H1 (cell line): ENCODE data around the gene CCDC91. TPM values are rescaled to one million over a fixed set of nuclear protein-coding genes. Genes with fewer than 3 reads are reported as not detected.

Experiments
- CTCF ChIA-PET: fragments of 300-600 bp; sonication (Branson Sonifier 250); formaldehyde crosslinking; loops from one replicate; lab custom pipeline; 2021; ENCODE audit not compliant: partially characterized antibody; lab: Charles Lee
- POLR2A ChIA-PET: fragments of 300-600 bp; sonication (Branson Sonifier 250); formaldehyde crosslinking; loops from one replicate; lab custom pipeline; 2021; ENCODE audit warnings: inconsistent platforms; ENCODE audit not compliant: partially characterized antibody; lab: Charles Lee
- DNase-seq, 2 experiments: peaks; one replicate each; pipeline versions ENCODE4 v3.0.0 to v3.0.0-alpha.2; 2010 to 2022; ENCODE audit warnings: low spot score in 2 of 2, low read depth in 1 of 2, mixed read lengths in 1 of 2
- FAIRE-seq: peaks from 2 replicates; lab custom pipeline; 2011; peaks lifted over from hg19 to GRCh38; lab: Jason Lieb, UNC
- H2AFZ ChIP-seq: 2 replicates; pipeline ENCODE4 v1.8.1; 2012; ENCODE audit warnings: low read length, inconsistent platforms
- H2AK5ac ChIP-seq: 2 replicates; pipeline ENCODE4 v1.6.1; 2013; ENCODE audit warnings: low read depth, low read length
- H2BK120ac ChIP-seq: replicated peaks from 2 replicates; pipeline ENCODE3; 2013; ENCODE audit warnings: low read depth, low read length, inconsistent platforms
- H2BK12ac ChIP-seq: 2 replicates; pipeline ENCODE4 v1.6.1; 2013; ENCODE audit warnings: low read depth, low read length
- H2BK15ac ChIP-seq: 2 replicates; pipeline ENCODE4 v1.6.1; 2013; ENCODE audit warnings: low read length
- H2BK20ac ChIP-seq: 2 replicates; pipeline ENCODE4 v1.6.1; 2013; ENCODE audit warnings: low read length
- H2BK5ac ChIP-seq: 2 replicates; pipeline ENCODE4 v1.6.1; 2013; ENCODE audit warnings: low read depth, low read length
- H3K14ac ChIP-seq: 2 replicates; pipeline ENCODE4 v1.6.1; 2013; ENCODE audit warnings: inconsistent platforms; ENCODE audit not compliant: insufficient read length
- H3K18ac ChIP-seq: 2 replicates; pipeline ENCODE4 v1.6.1; 2013; ENCODE audit warnings: low read length; ENCODE audit errors: extremely low read depth
- H3K23ac ChIP-seq: 2 replicates; pipeline ENCODE4 v1.6.1; 2013; ENCODE audit warnings: inconsistent platforms; ENCODE audit not compliant: insufficient read length
- H3K23me2 ChIP-seq: 2 replicates; pipeline ENCODE4 v1.6.1; 2013; ENCODE audit warnings: low read depth, low read length
- H3K27ac ChIP-seq: 2 replicates; pipeline ENCODE4 v1.6.1; 2011; ENCODE audit warnings: low read depth, low read length, inconsistent platforms
- H3K27me3 ChIP-seq, 4 experiments: replicated peaks in 1 of 4; 1 replicate in 1 of 4; 2 replicates in 3 of 4; pipeline versions ENCODE4 v1.6.1 to v1.8.1; 2011 to 2013; ENCODE audit warnings: low read length in 3 of 4, mild to moderate bottlenecking in 3 of 4, inconsistent platforms in 2 of 4, mixed read lengths in 2 of 4, moderate library complexity in 1 of 4; ENCODE audit not compliant: control insufficient read depth in 3 of 4, insufficient read depth in 3 of 4; ENCODE audit errors: extremely low read depth in 1 of 4
- H3K36me3 ChIP-seq, 4 experiments: 2 replicates each; pipeline versions ENCODE4 v1.6.1 to v1.8.1; 2011 to 2013; ENCODE audit warnings: mild to moderate bottlenecking in 4 of 4, low read length in 3 of 4, moderate library complexity in 2 of 4, control low read depth in 1 of 4, inconsistent platforms in 1 of 4; ENCODE audit not compliant: insufficient read depth in 4 of 4, control insufficient read depth in 2 of 4
- H3K4ac ChIP-seq: replicated peaks from 2 replicates; pipeline ENCODE3; 2013; ENCODE audit warnings: low read length, low read depth, mixed read lengths, inconsistent platforms; ENCODE audit not compliant: insufficient read length
- H3K4me1 ChIP-seq, 4 experiments: replicated peaks in 1 of 4; 1 replicate in 1 of 4; 2 replicates in 3 of 4; pipeline versions ENCODE4 v1.6.1 to v1.8.1; 2011 to 2013; ENCODE audit warnings: low read length in 3 of 4, inconsistent platforms in 2 of 4, mixed read lengths in 1 of 4; ENCODE audit not compliant: insufficient read depth in 4 of 4, control insufficient read depth in 3 of 4
- H3K4me2 ChIP-seq, 2 experiments: 2 replicates each; pipeline versions ENCODE4 v1.6.1 to v1.8.1; 2011 to 2013; ENCODE audit warnings: low read depth in 2 of 2, low read length in 2 of 2, control low read depth in 1 of 2, inconsistent platforms in 1 of 2, mild to moderate bottlenecking in 1 of 2; ENCODE audit not compliant: insufficient read depth in 1 of 2
- H3K4me3 ChIP-seq, 4 experiments: fragments of 200-600, 300-600 bp in 1 of 4; sonication (generic), shearing (Covaris generic), sonication (Bioruptor Twin) in 1 of 4; 2 replicates each; pipeline versions ENCODE4 v1.5.1 to v1.8.1; 2011 to 2016; ENCODE audit warnings: low read length in 4 of 4, low read depth in 3 of 4, control low read depth in 2 of 4, inconsistent platforms in 2 of 4, mild to moderate bottlenecking in 2 of 4, mixed read lengths in 1 of 4, moderate library complexity in 1 of 4; ENCODE audit not compliant: insufficient read depth in 2 of 4; ENCODE audit errors: extremely low read depth in 1 of 4
- H3K56ac ChIP-seq: replicated peaks from 2 replicates; pipeline ENCODE3; 2013; ENCODE audit warnings: low read depth, mild to moderate bottlenecking, mixed read lengths, low read length, inconsistent platforms; ENCODE audit not compliant: insufficient read length
- H3K79me1 ChIP-seq: 2 replicates; pipeline ENCODE4 v1.6.1; 2013; ENCODE audit warnings: low read depth, low read length, control low read depth
- H3K79me2 ChIP-seq, 2 experiments: 2 replicates each; pipeline versions ENCODE4 v1.6.1 to v1.8.1; 2012 to 2013; ENCODE audit warnings: low read length in 2 of 2, mild to moderate bottlenecking in 2 of 2, inconsistent platforms in 1 of 2; ENCODE audit not compliant: insufficient read depth in 2 of 2, control insufficient read depth in 1 of 2
- H3K9ac ChIP-seq, 4 experiments: replicated peaks in 1 of 4; 1 replicate in 1 of 4; 2 replicates in 3 of 4; pipeline versions ENCODE4 v1.6.1 to v1.8.1; 2011 to 2013; ENCODE audit warnings: low read depth in 3 of 4, low read length in 3 of 4, control low read depth in 2 of 4, mild to moderate bottlenecking in 2 of 4, moderate library complexity in 2 of 4, inconsistent platforms in 1 of 4; ENCODE audit errors: extremely low read depth in 1 of 4
- H3K9me3 ChIP-seq, 2 experiments: 2 replicates each; pipeline versions ENCODE4 v1.6.1 to v1.8.1; 2012 to 2013; ENCODE audit warnings: mild to moderate bottlenecking in 2 of 2, moderate library complexity in 2 of 2, control low read depth in 1 of 2, inconsistent platforms in 1 of 2, low read depth in 1 of 2, low read length in 1 of 2, mixed read lengths in 1 of 2; ENCODE audit not compliant: insufficient read depth in 2 of 2
- H4K20me1 ChIP-seq, 2 experiments: replicated peaks in 1 of 2; 2 replicates each; pipeline versions ENCODE3 to v1.8.1; 2011 to 2013; ENCODE audit warnings: inconsistent platforms in 2 of 2, low read length in 2 of 2, mild to moderate bottlenecking in 1 of 2; ENCODE audit not compliant: insufficient read depth in 2 of 2, control insufficient read depth in 1 of 2
- H4K5ac ChIP-seq: 2 replicates; pipeline ENCODE4 v1.6.1; 2013; ENCODE audit warnings: low read length, low read depth, mixed read lengths, inconsistent platforms; ENCODE audit not compliant: insufficient read length
- H4K8ac ChIP-seq: 2 replicates; pipeline ENCODE4 v1.8.0; 2013; ENCODE audit warnings: mild to moderate bottlenecking, moderate library complexity, low read length, inconsistent platforms; ENCODE audit not compliant: insufficient read depth; ENCODE audit errors: extremely low read depth
- H4K91ac ChIP-seq: replicated peaks from 2 replicates; pipeline ENCODE3; 2013; ENCODE audit warnings: low read length, mixed read lengths, inconsistent platforms; ENCODE audit not compliant: insufficient read length
- ASH2L ChIP-seq: fragments of 200-600, 300-600 bp; sonication (generic); IDR thresholded peaks from one replicate; pipeline ENCODE4 v1.7.1; 2017; ENCODE audit warnings: low read length
- BACH1 ChIP-seq: IDR thresholded peaks from 2 replicates; pipeline ENCODE4 v1.6.1; 2012; ENCODE audit warnings: low read length, improper control_type of control experiment
- BRCA1 ChIP-seq: IDR thresholded peaks from 2 replicates; pipeline ENCODE4 v1.6.1; 2012; ENCODE audit warnings: low read depth, low read length, improper control_type of control experiment
- CREB1 ChIP-seq: IDR thresholded peaks from 2 replicates; pipeline ENCODE4 v1.6.1; 2012; ENCODE audit warnings: inconsistent platforms
- CTBP2 ChIP-seq: IDR thresholded peaks from 2 replicates; pipeline ENCODE4 v1.7.0; 2011; ENCODE audit warnings: borderline replicate concordance, mild to moderate bottlenecking, moderate library complexity, mixed read lengths, low read length; ENCODE audit not compliant: insufficient read depth, insufficient read length
- EP300 ChIP-seq, 2 experiments: IDR thresholded peaks; 1 replicate in 1 of 2; 2 replicates in 1 of 2; pipeline ENCODE4 v1.6.1; 2011 to 2012; ENCODE audit warnings: low read depth in 2 of 2, low read length in 2 of 2, mild to moderate bottlenecking in 2 of 2, borderline replicate concordance in 1 of 2, inconsistent platforms in 1 of 2, moderate library complexity in 1 of 2
- HDAC2 ChIP-seq, 2 experiments: fragments of 300-600 bp in 1 of 2; sonication (generic) in 1 of 2; IDR thresholded peaks; 2 replicates each; pipeline ENCODE4 v1.6.1; 2011 to 2012; ENCODE audit warnings: low read depth in 2 of 2, low read length in 2 of 2, mild to moderate bottlenecking in 2 of 2, moderate library complexity in 2 of 2, borderline replicate concordance in 1 of 2, inconsistent platforms in 1 of 2
- KDM1A ChIP-seq: fragments of 200-600, 300-600 bp; sonication (generic); IDR thresholded peaks from 2 replicates; pipeline ENCODE4 v1.7.1; 2016; ENCODE audit warnings: mild to moderate bottlenecking, low read length, borderline replicate concordance
- POU5F1 ChIP-seq: IDR thresholded peaks from 2 replicates; pipeline ENCODE4 v1.6.1; 2011; ENCODE audit warnings: low read depth, mild to moderate bottlenecking, low read length, moderate library complexity
- RFX5 ChIP-seq: IDR thresholded peaks from 2 replicates; pipeline ENCODE4 v1.6.1; 2011; ENCODE audit warnings: low read depth, low read length, improper control_type of control experiment, borderline replicate concordance
- SAP30 ChIP-seq: fragments of 300-600 bp; sonication (generic); IDR thresholded peaks from 2 replicates; pipeline ENCODE4 v1.7.1; 2012; ENCODE audit warnings: low read length, moderate library complexity, mild to moderate bottlenecking, inconsistent platforms; ENCODE audit not compliant: insufficient read depth, insufficient replicate concordance
- SIRT6 ChIP-seq: IDR thresholded peaks from one replicate; pipeline ENCODE4 v1.7.1; 2012; ENCODE audit warnings: low read length, inconsistent platforms
- SP2 ChIP-seq: IDR thresholded peaks from 2 replicates; pipeline ENCODE4 v1.6.1; 2012; ENCODE audit warnings: mild to moderate bottlenecking, low read length, inconsistent platforms
- SP4 ChIP-seq: IDR thresholded peaks from 2 replicates; pipeline ENCODE4 v1.6.1; 2012; ENCODE audit warnings: low read length, inconsistent platforms
- TAF1 ChIP-seq: IDR thresholded peaks from 2 replicates; pipeline ENCODE4 v1.6.1; 2011; ENCODE audit warnings: mild to moderate bottlenecking, low read depth, low read length
- ZNF274 ChIP-seq: IDR thresholded peaks from 2 replicates; pipeline ENCODE4 v1.7.0; 2012; ENCODE audit warnings: low read length, borderline replicate concordance; ENCODE audit errors: extremely low read depth
- WGBS, 2 experiments: shearing (Covaris generic) in 1 of 2; methylation state at CpG; one replicate each; pipeline versions ENCODE4 v1.1.6 to v1.1.7; 2013 to 2015; ENCODE audit warnings: low lambda C conversion rate in 2 of 2, mixed read lengths in 2 of 2, inconsistent platforms in 1 of 2, low coverage in 1 of 2, missing lambda C conversion rate in 1 of 2; ENCODE audit not compliant: insufficient replicate concordance in 2 of 2, insufficient coverage in 1 of 2, insufficient read length in 1 of 2; ENCODE audit errors: extremely low coverage in 1 of 2, missing lambda C conversion rate in 1 of 2; 5-methylcytosine and 5-hydroxymethylcytosine counted together
- polyA plus RNA-seq, 7 experiments: library from polyadenylated mRNA; depleted of rRNA in 3 of 7; stranded (reverse) in 5 of 7; unstranded in 2 of 7; fragments of >200 nt in 5 of 7; fragments of 200-250 nt in 2 of 7; gene quantifications; 1 replicate in 5 of 7; 2 replicates in 1 of 7; 4 replicates in 1 of 7; pipeline versions ENCODE4 v1.2.1 to v1.2.3, GENCODE V29; 2011 to 2013; ENCODE audit warnings: missing spikeins in 2 of 7, mixed read lengths in 2 of 7
- total RNA-seq: library from RNA; stranded (reverse); fragmentation: NEBNext Ultra II Directional; extraction: Animal tissue kit (Norgen Biotek cat#: 25700); gene quantifications from 2 replicates; pipeline ENCODE4 v1.2.1, GENCODE V29; 2021

CCDC91 gene
- total and polyA plus RNA-seq, 2 of the 8 experiments (the other 6 are each of a cell fraction or from before 2014, with no cell fraction given), result 8.6 to 23.1 TPM

DNA sequence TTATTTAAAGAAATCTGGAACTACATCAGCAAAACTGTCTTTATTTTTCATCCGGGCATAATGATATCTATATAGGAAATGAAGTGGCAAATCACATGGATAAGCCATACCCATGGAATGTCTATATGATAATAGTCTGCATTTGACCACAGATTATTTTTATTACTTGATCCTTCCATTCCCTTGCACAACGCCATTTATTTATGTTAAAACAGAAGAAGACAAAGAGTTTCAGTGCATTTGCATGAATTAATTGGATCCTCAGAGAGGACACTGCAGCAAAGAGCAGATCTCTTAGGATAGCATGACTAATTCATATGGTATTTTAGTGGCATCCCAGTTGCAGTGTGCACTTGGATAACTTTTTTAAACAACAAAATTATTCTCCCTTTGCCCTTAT is 345.0 kb downstream of the CCDC91 start:
- no peak overlapping the region for H2AFZ ChIP-seq
- no peak overlapping the region for H3K4me3 ChIP-seq
- H2BK5ac ChIP-seq, result no peak overlapping the region
- H3K18ac ChIP-seq, result no peak overlapping the region
- no peak overlapping the region for H3K27ac ChIP-seq
- no peak overlapping the region for H2AK5ac ChIP-seq
- H3K14ac ChIP-seq, result no peak overlapping the region
- H3K9me3 ChIP-seq, result no peaks in the 10 kb centered on the region
- no peak overlapping the region for H3K56ac ChIP-seq
- no peak for DNase-seq
- H3K27me3 ChIP-seq, result no peaks in the 10 kb centered on the region
- no peak overlapping the region for H2BK120ac ChIP-seq
- H3K4me2 ChIP-seq, result no peak overlapping the region
- FAIRE-seq, result no peak
- H3K4ac ChIP-seq, result no peak overlapping the region
- no peak overlapping the region for H4K8ac ChIP-seq
- H3K36me3 ChIP-seq, result no peaks in the 10 kb centered on the region
- H4K20me1 ChIP-seq, result no peaks in the 10 kb centered on the region
- H3K79me1 ChIP-seq, result no peaks in the 10 kb centered on the region
- no peaks in the 10 kb centered on the region for H3K23me2 ChIP-seq
- H3K79me2 ChIP-seq, result no peaks in the 10 kb centered on the region
- no peak overlapping the region for H2BK15ac ChIP-seq
- H3K4me1 ChIP-seq, result peaks cover 0 to 2% (median 0%) of the 10 kb centered on the region in 4 experiments; a peak in 1 of 7 replicates
- POLR2A ChIA-PET, result no interaction called here
- no peak overlapping the region for H2BK20ac ChIP-seq
- H3K23ac ChIP-seq, result no peak overlapping the region
- WGBS, 2 experiments, result 87% methylated on average over 2 of the region's 2 CpGs; no CpG with 5 or more reads in 1 of the 2 experiments
- H4K91ac ChIP-seq, result no peak overlapping the region
- H4K5ac ChIP-seq, result no peak overlapping the region
- no peak overlapping the region for H2BK12ac ChIP-seq
- H3K9ac ChIP-seq, result no peak overlapping the region
- CTCF ChIA-PET, result no interaction called here
- no peak for TF ChIP-seq BACH1
- TF ChIP-seq CTBP2, result no peak
- no peak for TF ChIP-seq CREB1
- TF ChIP-seq POU5F1, result no peak
- no peak for TF ChIP-seq TAF1
- no peak for TF ChIP-seq RFX5
- TF ChIP-seq ZNF274, result no peak
- TF ChIP-seq BRCA1, result no peak
- TF ChIP-seq ASH2L, result no peak
- no peak for TF ChIP-seq EP300 (IDR thresholded peaks at IDR 0.05; ENCODE audit: borderline replicate concordance in 1 of 2, low read depth in 2 of 2, low read length in 2 of 2)
- TF ChIP-seq SIRT6, result no peak
- no peak for TF ChIP-seq HDAC2 (IDR thresholded peaks at IDR 0.05; ENCODE audit: borderline replicate concordance in 1 of 2, low read depth in 2 of 2, low read length in 2 of 2)
- no peak for TF ChIP-seq KDM1A
- TF ChIP-seq SP4, result no peak
- no peak for TF ChIP-seq SAP30
- no peak for TF ChIP-seq SP2
